ENCODE results near the gene DCUN1D2.

Gene DCUN1D2

GRCh38 chr13:113433391-113433916 lies 57.1 kb downstream of the DCUN1D2 start:
- FAIRE-seq (no peak), DNase-seq (ENCODE audit: insufficient read length, low spot score) (no peak)
- no peak for TF ChIP-seq POLR2AphosphoS5 (IDR thresholded peaks at IDR 0.05; ENCODE audit: low read depth, low read length)
- TF ChIP-seq SPI1 (IDR thresholded peaks at IDR 0.05; ENCODE audit: low read depth, low read length), result no peak
- no peak for TF ChIP-seq PAX5 (IDR thresholded peaks at IDR 0.05; ENCODE audit: insufficient read depth, low read length, severe bottlenecking)
- TF ChIP-seq POU2F2 (IDR thresholded peaks at IDR 0.05; ENCODE audit: low read depth, low read length), result no peak
- no peak for TF ChIP-seq TAF1 (IDR thresholded peaks at IDR 0.05; ENCODE audit: low read depth, low read length)

- no peak for DNase-seq (ENCODE audit: insufficient read length, low spot score)
- FAIRE-seq, result no peak
- no peak for TF ChIP-seq POLR2AphosphoS5 (IDR thresholded peaks at IDR 0.05; ENCODE audit: low read depth, low read length)
- TF ChIP-seq TAF1 (IDR thresholded peaks at IDR 0.05; ENCODE audit: low read depth, low read length), result no peak
- TF ChIP-seq SPI1 (IDR thresholded peaks at IDR 0.05; ENCODE audit: low read depth, low read length), result no peak
- no peak for TF ChIP-seq PAX5 (IDR thresholded peaks at IDR 0.05; ENCODE audit: insufficient read depth, low read length, severe bottlenecking)
- TF ChIP-seq POU2F2 (IDR thresholded peaks at IDR 0.05; ENCODE audit: low read depth, low read length), result no peak
- TF ChIP-seq POLR2A (IDR thresholded peaks at IDR 0.05; ENCODE audit: low read depth, low read length), result no peak
These were observed 57.8 kb downstream of the DCUN1D2 start for GRCh38 chr13:113432506-113433270.

- no peak for DNase-seq (ENCODE audit: insufficient read length, low spot score)
- no peak for FAIRE-seq
- TF ChIP-seq SPI1 (IDR thresholded peaks at IDR 0.05; ENCODE audit: low read depth, low read length) (no peak), PAX5 (IDR thresholded peaks at IDR 0.05; ENCODE audit: insufficient read depth, low read length, severe bottlenecking) (no peak), POLR2AphosphoS5 (IDR thresholded peaks at IDR 0.05; ENCODE audit: low read depth, low read length) (no peak)
These were observed 59.3 kb downstream of the DCUN1D2 start for GRCh38 chr13:113431171-113431570.

GRCh38 chr13:113430378-113431110 lies 60.0 kb downstream of the DCUN1D2 start:
- DNase-seq (ENCODE audit: insufficient read length, low spot score) (no peak), FAIRE-seq (no peak)
- TF ChIP-seq POLR2A (IDR thresholded peaks at IDR 0.05; ENCODE audit: low read depth, low read length) (no peak), POU2F2 (IDR thresholded peaks at IDR 0.05; ENCODE audit: low read depth, low read length) (no peak), PAX5 (IDR thresholded peaks at IDR 0.05; ENCODE audit: insufficient read depth, low read length, severe bottlenecking) (no peak), TAF1 (IDR thresholded peaks at IDR 0.05; ENCODE audit: low read depth, low read length) (no peak), POLR2AphosphoS5 (IDR thresholded peaks at IDR 0.05; ENCODE audit: low read depth, low read length) (no peak), SPI1 (IDR thresholded peaks at IDR 0.05; ENCODE audit: low read depth, low read length) (no peak)

- FAIRE-seq (no peak), DNase-seq (ENCODE audit: insufficient read length, low spot score) (no peak)
- no peak for TF ChIP-seq POLR2A (IDR thresholded peaks at IDR 0.05; ENCODE audit: low read depth, low read length)
- TF ChIP-seq PAX5 (IDR thresholded peaks at IDR 0.05; ENCODE audit: insufficient read depth, low read length, severe bottlenecking), result no peak
- no peak for TF ChIP-seq SPI1 (IDR thresholded peaks at IDR 0.05; ENCODE audit: low read depth, low read length)
- TF ChIP-seq POLR2AphosphoS5 (IDR thresholded peaks at IDR 0.05; ENCODE audit: low read depth, low read length), result no peak
- no peak for TF ChIP-seq POU2F2 (IDR thresholded peaks at IDR 0.05; ENCODE audit: low read depth, low read length)
- TF ChIP-seq TAF1 (IDR thresholded peaks at IDR 0.05; ENCODE audit: low read depth, low read length), result no peak
These were observed 60.9 kb downstream of the DCUN1D2 start for GRCh38 chr13:113429608-113429985.

GRCh38 chr13:113428871-113429607 lies 61.5 kb downstream of the DCUN1D2 start:
- DNase-seq (ENCODE audit: insufficient read length, low spot score) (no peak), FAIRE-seq (no peak)
- TF ChIP-seq POLR2A (IDR thresholded peaks at IDR 0.05; ENCODE audit: low read depth, low read length), result no peak
- TF ChIP-seq SPI1 (IDR thresholded peaks at IDR 0.05; ENCODE audit: low read depth, low read length), result no peak
- no peak for TF ChIP-seq POU2F2 (IDR thresholded peaks at IDR 0.05; ENCODE audit: low read depth, low read length)
- no peak for TF ChIP-seq TAF1 (IDR thresholded peaks at IDR 0.05; ENCODE audit: low read depth, low read length)
- TF ChIP-seq POLR2AphosphoS5 (IDR thresholded peaks at IDR 0.05; ENCODE audit: low read depth, low read length), result no peak
- no peak for TF ChIP-seq PAX5 (IDR thresholded peaks at IDR 0.05; ENCODE audit: insufficient read depth, low read length, severe bottlenecking)

GRCh38 chr13:113428469-113428865 lies 62.0 kb downstream of the DCUN1D2 start:
- DNase-seq (ENCODE audit: insufficient read length, low spot score), result no peak
- FAIRE-seq, result no peak
- TF ChIP-seq SPI1 (IDR thresholded peaks at IDR 0.05; ENCODE audit: low read depth, low read length) (no peak), POLR2A (IDR thresholded peaks at IDR 0.05; ENCODE audit: low read depth, low read length) (no peak), POLR2AphosphoS5 (IDR thresholded peaks at IDR 0.05; ENCODE audit: low read depth, low read length) (no peak), TAF1 (IDR thresholded peaks at IDR 0.05; ENCODE audit: low read depth, low read length) (no peak), POU2F2 (IDR thresholded peaks at IDR 0.05; ENCODE audit: low read depth, low read length) (no peak), PAX5 (IDR thresholded peaks at IDR 0.05; ENCODE audit: insufficient read depth, low read length, severe bottlenecking) (no peak)

GRCh38 chr13:113427562-113428468 lies 62.7 kb downstream of the DCUN1D2 start:
- FAIRE-seq (no peak), DNase-seq (ENCODE audit: insufficient read length, low spot score) (no peak)
- TF ChIP-seq POU2F2 (IDR thresholded peaks at IDR 0.05; ENCODE audit: low read depth, low read length) (no peak), POLR2AphosphoS5 (IDR thresholded peaks at IDR 0.05; ENCODE audit: low read depth, low read length) (no peak), TAF1 (IDR thresholded peaks at IDR 0.05; ENCODE audit: low read depth, low read length) (no peak), PAX5 (IDR thresholded peaks at IDR 0.05; ENCODE audit: insufficient read depth, low read length, severe bottlenecking) (no peak), SPI1 (IDR thresholded peaks at IDR 0.05; ENCODE audit: low read depth, low read length) (no peak), POLR2A (IDR thresholded peaks at IDR 0.05; ENCODE audit: low read depth, low read length) (no peak)
